H1 (cell line): ENCODE measurements around the gene STXBP4. TPM values are rescaled to one million over a fixed set of nuclear protein-coding genes. Genes with fewer than 3 reads are reported as not detected.

Experiments used
- CTCF ChIA-PET: fragments of 300-600 bp; sonication (Branson Sonifier 250); formaldehyde crosslinking; loops from one replicate; lab custom pipeline; 2021; ENCODE audit not compliant: partially characterized antibody; lab: Charles Lee
- POLR2A ChIA-PET: fragments of 300-600 bp; sonication (Branson Sonifier 250); formaldehyde crosslinking; loops from one replicate; lab custom pipeline; 2021; ENCODE audit warnings: inconsistent platforms; ENCODE audit not compliant: partially characterized antibody; lab: Charles Lee
- DNase-seq, 2 experiments: peaks; one replicate each; pipeline versions ENCODE4 v3.0.0 to v3.0.0-alpha.2; 2010 to 2022; ENCODE audit warnings: low spot score in 2 of 2, low read depth in 1 of 2, mixed read lengths in 1 of 2
- FAIRE-seq: peaks from 2 replicates; lab custom pipeline; 2011; peaks lifted over from hg19 to GRCh38; lab: Jason Lieb, UNC
- H2AFZ ChIP-seq: 2 replicates; pipeline ENCODE4 v1.8.1; 2012; ENCODE audit warnings: low read length, inconsistent platforms
- H2AK5ac ChIP-seq: 2 replicates; pipeline ENCODE4 v1.6.1; 2013; ENCODE audit warnings: low read depth, low read length
- H2BK120ac ChIP-seq: replicated peaks from 2 replicates; pipeline ENCODE3; 2013; ENCODE audit warnings: low read depth, low read length, inconsistent platforms
- H2BK12ac ChIP-seq: 2 replicates; pipeline ENCODE4 v1.6.1; 2013; ENCODE audit warnings: low read depth, low read length
- H2BK15ac ChIP-seq: 2 replicates; pipeline ENCODE4 v1.6.1; 2013; ENCODE audit warnings: low read length
- H2BK20ac ChIP-seq: 2 replicates; pipeline ENCODE4 v1.6.1; 2013; ENCODE audit warnings: low read length
- H2BK5ac ChIP-seq: 2 replicates; pipeline ENCODE4 v1.6.1; 2013; ENCODE audit warnings: low read depth, low read length
- H3K14ac ChIP-seq: 2 replicates; pipeline ENCODE4 v1.6.1; 2013; ENCODE audit warnings: inconsistent platforms; ENCODE audit not compliant: insufficient read length
- H3K18ac ChIP-seq: 2 replicates; pipeline ENCODE4 v1.6.1; 2013; ENCODE audit warnings: low read length; ENCODE audit errors: extremely low read depth
- H3K23ac ChIP-seq: 2 replicates; pipeline ENCODE4 v1.6.1; 2013; ENCODE audit warnings: inconsistent platforms; ENCODE audit not compliant: insufficient read length
- H3K23me2 ChIP-seq: 2 replicates; pipeline ENCODE4 v1.6.1; 2013; ENCODE audit warnings: low read depth, low read length
- H3K27ac ChIP-seq: 2 replicates; pipeline ENCODE4 v1.6.1; 2011; ENCODE audit warnings: low read depth, low read length, inconsistent platforms
- H3K27me3 ChIP-seq, 4 experiments: replicated peaks in 1 of 4; 1 replicate in 1 of 4; 2 replicates in 3 of 4; pipeline versions ENCODE4 v1.6.1 to v1.8.1; 2011 to 2013; ENCODE audit warnings: low read length in 3 of 4, mild to moderate bottlenecking in 3 of 4, inconsistent platforms in 2 of 4, mixed read lengths in 2 of 4, moderate library complexity in 1 of 4; ENCODE audit not compliant: control insufficient read depth in 3 of 4, insufficient read depth in 3 of 4; ENCODE audit errors: extremely low read depth in 1 of 4
- H3K36me3 ChIP-seq, 4 experiments: 2 replicates each; pipeline versions ENCODE4 v1.6.1 to v1.8.1; 2011 to 2013; ENCODE audit warnings: mild to moderate bottlenecking in 4 of 4, low read length in 3 of 4, moderate library complexity in 2 of 4, control low read depth in 1 of 4, inconsistent platforms in 1 of 4; ENCODE audit not compliant: insufficient read depth in 4 of 4, control insufficient read depth in 2 of 4
- H3K4ac ChIP-seq: replicated peaks from 2 replicates; pipeline ENCODE3; 2013; ENCODE audit warnings: low read length, low read depth, mixed read lengths, inconsistent platforms; ENCODE audit not compliant: insufficient read length
- H3K4me1 ChIP-seq, 4 experiments: replicated peaks in 1 of 4; 1 replicate in 1 of 4; 2 replicates in 3 of 4; pipeline versions ENCODE4 v1.6.1 to v1.8.1; 2011 to 2013; ENCODE audit warnings: low read length in 3 of 4, inconsistent platforms in 2 of 4, mixed read lengths in 1 of 4; ENCODE audit not compliant: insufficient read depth in 4 of 4, control insufficient read depth in 3 of 4
- H3K4me2 ChIP-seq, 2 experiments: 2 replicates each; pipeline versions ENCODE4 v1.6.1 to v1.8.1; 2011 to 2013; ENCODE audit warnings: low read depth in 2 of 2, low read length in 2 of 2, control low read depth in 1 of 2, inconsistent platforms in 1 of 2, mild to moderate bottlenecking in 1 of 2; ENCODE audit not compliant: insufficient read depth in 1 of 2
- H3K4me3 ChIP-seq, 4 experiments: fragments of 200-600, 300-600 bp in 1 of 4; sonication (generic), shearing (Covaris generic), sonication (Bioruptor Twin) in 1 of 4; 2 replicates each; pipeline versions ENCODE4 v1.5.1 to v1.8.1; 2011 to 2016; ENCODE audit warnings: low read length in 4 of 4, low read depth in 3 of 4, control low read depth in 2 of 4, inconsistent platforms in 2 of 4, mild to moderate bottlenecking in 2 of 4, mixed read lengths in 1 of 4, moderate library complexity in 1 of 4; ENCODE audit not compliant: insufficient read depth in 2 of 4; ENCODE audit errors: extremely low read depth in 1 of 4
- H3K56ac ChIP-seq: replicated peaks from 2 replicates; pipeline ENCODE3; 2013; ENCODE audit warnings: low read depth, mild to moderate bottlenecking, mixed read lengths, low read length, inconsistent platforms; ENCODE audit not compliant: insufficient read length
- H3K79me1 ChIP-seq: 2 replicates; pipeline ENCODE4 v1.6.1; 2013; ENCODE audit warnings: low read depth, low read length, control low read depth
- H3K79me2 ChIP-seq, 2 experiments: 2 replicates each; pipeline versions ENCODE4 v1.6.1 to v1.8.1; 2012 to 2013; ENCODE audit warnings: low read length in 2 of 2, mild to moderate bottlenecking in 2 of 2, inconsistent platforms in 1 of 2; ENCODE audit not compliant: insufficient read depth in 2 of 2, control insufficient read depth in 1 of 2
- H3K9ac ChIP-seq, 4 experiments: replicated peaks in 1 of 4; 1 replicate in 1 of 4; 2 replicates in 3 of 4; pipeline versions ENCODE4 v1.6.1 to v1.8.1; 2011 to 2013; ENCODE audit warnings: low read depth in 3 of 4, low read length in 3 of 4, control low read depth in 2 of 4, mild to moderate bottlenecking in 2 of 4, moderate library complexity in 2 of 4, inconsistent platforms in 1 of 4; ENCODE audit errors: extremely low read depth in 1 of 4
- H3K9me3 ChIP-seq, 2 experiments: 2 replicates each; pipeline versions ENCODE4 v1.6.1 to v1.8.1; 2012 to 2013; ENCODE audit warnings: mild to moderate bottlenecking in 2 of 2, moderate library complexity in 2 of 2, control low read depth in 1 of 2, inconsistent platforms in 1 of 2, low read depth in 1 of 2, low read length in 1 of 2, mixed read lengths in 1 of 2; ENCODE audit not compliant: insufficient read depth in 2 of 2
- H4K20me1 ChIP-seq, 2 experiments: replicated peaks in 1 of 2; 2 replicates each; pipeline versions ENCODE3 to v1.8.1; 2011 to 2013; ENCODE audit warnings: inconsistent platforms in 2 of 2, low read length in 2 of 2, mild to moderate bottlenecking in 1 of 2; ENCODE audit not compliant: insufficient read depth in 2 of 2, control insufficient read depth in 1 of 2
- H4K5ac ChIP-seq: 2 replicates; pipeline ENCODE4 v1.6.1; 2013; ENCODE audit warnings: low read length, low read depth, mixed read lengths, inconsistent platforms; ENCODE audit not compliant: insufficient read length
- H4K8ac ChIP-seq: 2 replicates; pipeline ENCODE4 v1.8.0; 2013; ENCODE audit warnings: mild to moderate bottlenecking, moderate library complexity, low read length, inconsistent platforms; ENCODE audit not compliant: insufficient read depth; ENCODE audit errors: extremely low read depth
- H4K91ac ChIP-seq: replicated peaks from 2 replicates; pipeline ENCODE3; 2013; ENCODE audit warnings: low read length, mixed read lengths, inconsistent platforms; ENCODE audit not compliant: insufficient read length
- CREB1 ChIP-seq: IDR thresholded peaks from 2 replicates; pipeline ENCODE4 v1.6.1; 2012; ENCODE audit warnings: inconsistent platforms
- CTBP2 ChIP-seq: IDR thresholded peaks from 2 replicates; pipeline ENCODE4 v1.7.0; 2011; ENCODE audit warnings: borderline replicate concordance, mild to moderate bottlenecking, moderate library complexity, mixed read lengths, low read length; ENCODE audit not compliant: insufficient read depth, insufficient read length
- EGR1 ChIP-seq: IDR thresholded peaks from 2 replicates; pipeline ENCODE4 v1.6.1; 2011; ENCODE audit warnings: low read depth, low read length, borderline replicate concordance
- HDAC2 ChIP-seq, 2 experiments: fragments of 300-600 bp in 1 of 2; sonication (generic) in 1 of 2; IDR thresholded peaks; 2 replicates each; pipeline ENCODE4 v1.6.1; 2011 to 2012; ENCODE audit warnings: low read depth in 2 of 2, low read length in 2 of 2, mild to moderate bottlenecking in 2 of 2, moderate library complexity in 2 of 2, borderline replicate concordance in 1 of 2, inconsistent platforms in 1 of 2
- HDAC6 ChIP-seq: IDR thresholded peaks from one replicate; pipeline ENCODE4 v1.7.1; 2012; ENCODE audit warnings: low read depth, mild to moderate bottlenecking, inconsistent platforms, low read length, moderate library complexity
- KDM1A ChIP-seq: fragments of 200-600, 300-600 bp; sonication (generic); IDR thresholded peaks from 2 replicates; pipeline ENCODE4 v1.7.1; 2016; ENCODE audit warnings: mild to moderate bottlenecking, low read length, borderline replicate concordance
- KDM5A ChIP-seq: fragments of 200-600 bp; IDR thresholded peaks from 2 replicates; pipeline ENCODE4 v1.7.1; 2012; ENCODE audit warnings: mild to moderate bottlenecking, low read length, inconsistent platforms, mixed read lengths
- MAX ChIP-seq: IDR thresholded peaks from 2 replicates; pipeline ENCODE4 v1.6.1; 2012; ENCODE audit warnings: inconsistent platforms
- NANOG ChIP-seq: IDR thresholded peaks from 2 replicates; pipeline ENCODE4 v1.6.1; 2011; ENCODE audit warnings: low read length, low read depth, mild to moderate bottlenecking, inconsistent platforms; ENCODE audit not compliant: insufficient read depth, poor library complexity, severe bottlenecking
- POLR2A ChIP-seq, 2 experiments: IDR thresholded peaks; 1 replicate in 1 of 2; 2 replicates in 1 of 2; pipeline ENCODE4 v1.6.1; 2011; ENCODE audit warnings: low read depth in 2 of 2, low read length in 2 of 2, mild to moderate bottlenecking in 2 of 2; ENCODE audit errors: control extremely low read depth in 1 of 2
- POU5F1 ChIP-seq: IDR thresholded peaks from 2 replicates; pipeline ENCODE4 v1.6.1; 2011; ENCODE audit warnings: low read depth, mild to moderate bottlenecking, low read length, moderate library complexity
- RXRA ChIP-seq: IDR thresholded peaks from 2 replicates; pipeline ENCODE4 v1.6.1; 2011; ENCODE audit warnings: low read depth, mild to moderate bottlenecking, low read length, moderate library complexity; ENCODE audit not compliant: insufficient read depth
- SIX5 ChIP-seq: IDR thresholded peaks from 2 replicates; pipeline ENCODE4 v1.6.1; 2011; ENCODE audit warnings: mild to moderate bottlenecking, low read depth, low read length
- SP1 ChIP-seq: IDR thresholded peaks from 2 replicates; pipeline ENCODE4 v1.6.1; 2011; ENCODE audit warnings: low read depth, low read length
- ZNF274 ChIP-seq: IDR thresholded peaks from 2 replicates; pipeline ENCODE4 v1.7.0; 2012; ENCODE audit warnings: low read length, borderline replicate concordance; ENCODE audit errors: extremely low read depth
- WGBS, 2 experiments: shearing (Covaris generic) in 1 of 2; methylation state at CpG; one replicate each; pipeline versions ENCODE4 v1.1.6 to v1.1.7; 2013 to 2015; ENCODE audit warnings: low lambda C conversion rate in 2 of 2, mixed read lengths in 2 of 2, inconsistent platforms in 1 of 2, low coverage in 1 of 2, missing lambda C conversion rate in 1 of 2; ENCODE audit not compliant: insufficient replicate concordance in 2 of 2, insufficient coverage in 1 of 2, insufficient read length in 1 of 2; ENCODE audit errors: extremely low coverage in 1 of 2, missing lambda C conversion rate in 1 of 2; 5-methylcytosine and 5-hydroxymethylcytosine counted together
- polyA plus RNA-seq, 7 experiments: library from polyadenylated mRNA; depleted of rRNA in 3 of 7; stranded (reverse) in 5 of 7; unstranded in 2 of 7; fragments of >200 nt in 5 of 7; fragments of 200-250 nt in 2 of 7; gene quantifications; 1 replicate in 5 of 7; 2 replicates in 1 of 7; 4 replicates in 1 of 7; pipeline versions ENCODE4 v1.2.1 to v1.2.3, GENCODE V29; 2011 to 2013; ENCODE audit warnings: missing spikeins in 2 of 7, mixed read lengths in 2 of 7
- total RNA-seq: library from RNA; stranded (reverse); fragmentation: NEBNext Ultra II Directional; extraction: Animal tissue kit (Norgen Biotek cat#: 25700); gene quantifications from 2 replicates; pipeline ENCODE4 v1.2.1, GENCODE V29; 2021

The STXBP4 gene
- total and polyA plus RNA-seq, 2 of the 8 experiments (the other 6 are each of a cell fraction or from before 2014, with no cell fraction given) = 3.2 to 18.5 TPM

- Histone ChIP-seq H2BK15ac (no peak overlapping the region), H3K27me3 (no peaks in the 10 kb centered on the region), H3K9me3 (no peaks in the 10 kb centered on the region), H3K18ac (no peak overlapping the region), H3K14ac (no peak overlapping the region), H3K27ac (no peak overlapping the region), H4K8ac (no peak overlapping the region), H4K91ac (no peak overlapping the region), H3K79me2 (no peaks in the 10 kb centered on the region), H3K4me1 (no peaks in the 10 kb centered on the region), H2AK5ac (no peak overlapping the region), H4K5ac (no peak overlapping the region), H3K9ac (no peak overlapping the region), H4K20me1 (no peaks in the 10 kb centered on the region), H2BK20ac (no peak overlapping the region), H3K79me1 (no peaks in the 10 kb centered on the region), H3K36me3 (no peaks in the 10 kb centered on the region), H2BK5ac (no peak overlapping the region), H3K23me2 (no peaks in the 10 kb centered on the region), H2BK12ac (no peak overlapping the region), H2AFZ (no peak overlapping the region), H3K4ac (no peak overlapping the region), H2BK120ac (no peak overlapping the region), H3K4me3 (no peak overlapping the region), H3K23ac (no peak overlapping the region), H3K4me2 (no peak overlapping the region), H3K56ac (no peak overlapping the region)
- TF ChIP-seq HDAC6 = no peak
- no peak for TF ChIP-seq EGR1
- no peak for TF ChIP-seq SIX5
- no peak for TF ChIP-seq POU5F1
- no peak for TF ChIP-seq HDAC2 (IDR thresholded peaks at IDR 0.05; ENCODE audit: borderline replicate concordance in 1 of 2, low read depth in 2 of 2, low read length in 2 of 2)
- TF ChIP-seq ZNF274 = no peak
- TF ChIP-seq POLR2A (IDR thresholded peaks at IDR 0.05; ENCODE audit: control extremely low read depth in 1 of 2, low read depth in 2 of 2, low read length in 2 of 2) = no peak
- no peak for TF ChIP-seq NANOG
- no peak for TF ChIP-seq KDM1A
- TF ChIP-seq KDM5A = no peak
- no peak for TF ChIP-seq CTBP2
- TF ChIP-seq RXRA = no peak
- no peak for TF ChIP-seq MAX
- no peak for TF ChIP-seq SP1
- no peak for TF ChIP-seq CREB1
- FAIRE-seq (no peak), DNase-seq (no peak)
- WGBS, 2 experiments = 100% methylated on average over 2 of the region's 2 CpGs; no CpG with 5 or more reads in 1 of the 2 experiments
- ChIA-PET POLR2A (no interaction called here), CTCF (interaction anchor here (1.0 to 1.4 kb wide), 2 partner anchors 10 to 24 kb away, joined by 3 read pairs; no protein-coding TSS in a partner anchor)
Observed at GRCh38 chr17:55166506-55166905, 197.9 kb downstream of the STXBP4 start.
